WI38 (cell line): ENCODE results near the gene USP19.

Experiments used
- H3K4me3 ChIP-seq: 2 replicates; pipeline ENCODE4 v1.5.1; 2011; ENCODE audit warnings: low read depth, mild to moderate bottlenecking, control low read depth, low read length
- TF ChIP-seq, protein P1 (sequence below): IDR thresholded peaks from 2 replicates; pipeline ENCODE4 v1.5.1; 2012; ENCODE audit warnings: low read depth, mild to moderate bottlenecking, control low read depth, low read length

The USP19 gene

DNA sequence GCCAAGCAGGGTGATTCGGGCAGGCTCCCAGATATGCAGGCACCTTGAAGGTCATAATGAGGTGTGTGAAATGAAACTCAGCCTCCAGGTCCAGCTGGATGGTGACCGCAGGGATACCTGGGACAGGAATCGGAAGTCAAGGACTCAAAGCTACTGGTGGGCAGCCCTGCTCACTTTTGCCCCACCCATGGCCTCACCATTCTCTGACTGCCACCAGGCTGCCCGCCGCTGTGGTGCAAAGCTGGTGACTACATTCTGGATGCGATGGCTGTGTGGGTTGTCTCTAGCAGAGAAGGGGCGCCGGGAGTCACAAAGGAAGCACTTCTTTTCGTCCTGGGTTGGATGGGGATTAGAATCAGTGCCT lies 11.4 kb upstream of the USP19 start:
- H3K4me3 ChIP-seq, result peak overlapping the region; percentile 88
- TF ChIP-seq, protein P1, sequence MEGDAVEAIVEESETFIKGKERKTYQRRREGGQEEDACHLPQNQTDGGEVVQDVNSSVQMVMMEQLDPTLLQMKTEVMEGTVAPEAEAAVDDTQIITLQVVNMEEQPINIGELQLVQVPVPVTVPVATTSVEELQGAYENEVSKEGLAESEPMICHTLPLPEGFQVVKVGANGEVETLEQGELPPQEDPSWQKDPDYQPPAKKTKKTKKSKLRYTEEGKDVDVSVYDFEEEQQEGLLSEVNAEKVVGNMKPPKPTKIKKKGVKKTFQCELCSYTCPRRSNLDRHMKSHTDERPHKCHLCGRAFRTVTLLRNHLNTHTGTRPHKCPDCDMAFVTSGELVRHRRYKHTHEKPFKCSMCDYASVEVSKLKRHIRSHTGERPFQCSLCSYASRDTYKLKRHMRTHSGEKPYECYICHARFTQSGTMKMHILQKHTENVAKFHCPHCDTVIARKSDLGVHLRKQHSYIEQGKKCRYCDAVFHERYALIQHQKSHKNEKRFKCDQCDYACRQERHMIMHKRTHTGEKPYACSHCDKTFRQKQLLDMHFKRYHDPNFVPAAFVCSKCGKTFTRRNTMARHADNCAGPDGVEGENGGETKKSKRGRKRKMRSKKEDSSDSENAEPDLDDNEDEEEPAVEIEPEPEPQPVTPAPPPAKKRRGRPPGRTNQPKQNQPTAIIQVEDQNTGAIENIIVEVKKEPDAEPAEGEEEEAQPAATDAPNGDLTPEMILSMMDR, result no peak

DNA sequence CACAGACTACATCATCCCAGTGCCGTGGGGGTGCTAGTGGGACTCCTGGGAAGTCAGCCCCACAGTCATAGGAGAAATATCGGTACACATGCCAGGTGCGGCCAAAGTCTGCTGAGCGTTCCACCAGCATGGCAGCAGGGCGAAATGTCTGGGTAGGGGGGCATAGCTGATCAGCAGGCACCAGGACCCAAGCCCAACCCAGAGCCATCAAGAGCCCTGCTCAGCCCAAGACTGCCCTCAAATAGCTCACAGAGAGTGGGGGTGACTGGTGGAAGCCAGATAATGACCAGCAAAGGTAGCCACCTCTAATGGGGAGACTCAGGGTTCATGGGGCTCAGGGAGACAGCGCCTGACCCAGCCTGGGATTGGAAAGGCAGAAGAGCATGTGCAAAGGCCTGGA lies 11.0 kb upstream of the USP19 start:
- H3K4me3 ChIP-seq, result peak overlapping the region; percentile 88
- TF ChIP-seq, protein P1, result no peak

- TF ChIP-seq, protein P1, result no peak
- no peak overlapping the region for H3K4me3 ChIP-seq
Measured at GRCh38 chr3:49131040-49131439, 10.4 kb upstream of the USP19 start.

DNA sequence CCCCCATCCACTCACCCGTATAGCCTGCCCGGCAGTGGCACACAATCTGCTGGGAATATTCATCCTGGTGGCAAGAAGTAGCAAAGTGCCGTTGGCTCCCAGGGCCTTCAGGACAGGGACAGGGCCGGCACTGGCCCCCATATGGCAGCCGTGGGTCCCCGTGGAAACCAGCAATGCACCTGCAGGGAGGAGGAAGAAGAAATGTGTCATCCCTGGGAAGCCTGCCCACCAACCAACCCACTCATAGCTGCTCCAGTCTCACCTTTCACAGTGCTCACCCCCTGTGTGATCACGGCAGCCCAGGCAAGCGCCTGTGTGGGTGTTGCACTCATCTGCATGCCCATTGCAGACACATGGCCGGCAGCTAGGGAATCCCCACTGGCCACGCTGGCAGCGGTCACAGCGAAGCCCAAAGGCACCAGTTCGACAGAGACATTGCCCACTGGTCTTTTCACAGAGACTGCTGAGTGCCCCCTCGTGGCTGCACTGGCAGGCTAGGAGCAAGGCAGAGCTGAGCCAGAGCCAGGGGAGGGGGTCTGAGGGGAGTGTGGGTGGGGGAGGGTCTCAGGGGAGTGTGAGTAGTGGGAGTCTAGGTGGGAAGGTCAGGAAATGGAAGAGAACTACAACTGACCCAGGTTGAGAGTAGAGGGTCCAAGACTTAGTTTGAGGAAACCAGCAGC lies 4.5 kb upstream of the USP19 start:
- TF ChIP-seq, protein P1, result no peak
- H3K4me3 ChIP-seq, result no peak overlapping the region

DNA sequence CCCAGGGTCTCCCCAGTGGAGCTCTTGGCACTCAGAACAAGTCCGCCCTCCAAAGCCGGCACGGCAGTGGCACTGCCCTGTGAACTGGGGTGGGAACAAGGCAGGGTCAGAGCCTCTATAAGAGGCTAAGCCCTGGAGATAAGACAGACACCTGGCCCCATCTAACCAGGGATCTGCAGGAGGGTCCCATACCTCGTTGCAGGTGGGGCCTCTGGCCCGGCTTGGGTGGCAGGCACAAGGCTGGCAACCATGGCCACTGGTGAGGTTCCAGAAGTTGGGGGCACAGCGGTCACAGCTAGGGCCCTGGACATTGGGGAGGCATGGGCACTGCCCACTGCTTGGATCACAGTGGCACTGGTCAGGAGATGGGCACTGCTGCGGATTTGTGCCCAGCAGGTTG lies 3.6 kb upstream of the USP19 start:
- TF ChIP-seq, protein P1, result no peak
- H3K4me3 ChIP-seq, result no peak overlapping the region

GRCh38 chr3:49123687-49124086 lies 3.1 kb upstream of the USP19 start:
- TF ChIP-seq, protein P1, result no peak
- H3K4me3 ChIP-seq, result no peak overlapping the region

GRCh38 chr3:49122886-49123545 lies 2.4 kb upstream of the USP19 start:
- TF ChIP-seq, protein P1, result no peak
- no peak overlapping the region for H3K4me3 ChIP-seq
